ENCODE measurements around the gene NAGPA.
"Not testable (repeated sequence)": the region's sequence is repeated elsewhere in the genome, so short reads cannot be mapped to it uniquely, and the experiment has no call there.

NAGPA gene, protein sequence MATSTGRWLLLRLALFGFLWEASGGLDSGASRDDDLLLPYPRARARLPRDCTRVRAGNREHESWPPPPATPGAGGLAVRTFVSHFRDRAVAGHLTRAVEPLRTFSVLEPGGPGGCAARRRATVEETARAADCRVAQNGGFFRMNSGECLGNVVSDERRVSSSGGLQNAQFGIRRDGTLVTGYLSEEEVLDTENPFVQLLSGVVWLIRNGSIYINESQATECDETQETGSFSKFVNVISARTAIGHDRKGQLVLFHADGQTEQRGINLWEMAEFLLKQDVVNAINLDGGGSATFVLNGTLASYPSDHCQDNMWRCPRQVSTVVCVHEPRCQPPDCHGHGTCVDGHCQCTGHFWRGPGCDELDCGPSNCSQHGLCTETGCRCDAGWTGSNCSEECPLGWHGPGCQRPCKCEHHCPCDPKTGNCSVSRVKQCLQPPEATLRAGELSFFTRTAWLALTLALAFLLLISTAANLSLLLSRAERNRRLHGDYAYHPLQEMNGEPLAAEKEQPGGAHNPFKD

GRCh38 chr16:5033256-5034166 is at the start of gene NAGPA:
NAGPA (minus strand) TSS chr16:5033935; CDS start chr16:5033914, 21 bp downstream.
- peak; percentile 88 for DNase-seq

GRCh38 chr16:5080996-5081395 is 47.3 kb upstream of the NAGPA start:
- DNase-seq: not testable (repeated sequence)

DNA sequence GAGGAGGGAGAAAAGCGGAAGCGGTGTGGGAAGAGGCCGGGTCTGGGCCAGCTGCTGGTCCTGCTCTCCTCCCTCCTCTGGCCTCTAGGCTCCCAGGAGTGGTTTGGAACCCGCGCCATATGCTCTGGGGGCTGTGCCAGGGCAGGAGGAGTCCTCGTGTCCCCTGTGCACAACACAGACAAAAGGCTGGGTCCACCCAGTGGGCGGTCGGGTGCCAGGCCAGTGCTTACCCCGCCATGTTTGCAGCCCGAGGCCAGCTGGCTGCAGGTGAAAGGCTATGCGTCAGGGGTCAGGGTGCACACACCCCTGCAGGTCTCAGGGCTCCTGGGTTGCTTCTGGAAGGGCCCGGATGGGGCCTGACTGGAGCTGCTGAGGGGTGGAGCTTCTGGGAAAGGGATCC is 46.7 kb upstream of the NAGPA start:
- DNase-seq: not testable (repeated sequence)

DNA sequence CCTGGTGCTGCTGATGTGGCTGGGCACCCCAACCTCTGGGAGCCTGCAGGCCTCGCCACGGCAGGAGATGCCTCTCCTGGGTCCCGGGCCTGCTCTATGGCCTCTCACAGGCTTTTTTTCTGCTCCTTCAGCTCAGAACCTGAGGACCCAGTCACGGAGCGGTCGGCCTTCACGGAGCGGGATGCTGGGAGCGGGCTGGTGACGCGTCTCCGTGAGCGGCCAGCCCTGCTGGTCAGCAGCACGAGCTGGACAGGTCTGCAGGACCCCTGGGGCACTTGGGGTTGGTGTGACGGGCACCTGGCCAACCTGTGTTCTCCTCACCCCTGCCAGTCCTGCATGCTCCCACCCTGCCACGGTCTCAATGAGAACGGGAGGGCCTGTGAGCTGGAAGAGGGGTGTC is 44.9 kb upstream of the NAGPA start:
- DNase-seq: no peak

DNA sequence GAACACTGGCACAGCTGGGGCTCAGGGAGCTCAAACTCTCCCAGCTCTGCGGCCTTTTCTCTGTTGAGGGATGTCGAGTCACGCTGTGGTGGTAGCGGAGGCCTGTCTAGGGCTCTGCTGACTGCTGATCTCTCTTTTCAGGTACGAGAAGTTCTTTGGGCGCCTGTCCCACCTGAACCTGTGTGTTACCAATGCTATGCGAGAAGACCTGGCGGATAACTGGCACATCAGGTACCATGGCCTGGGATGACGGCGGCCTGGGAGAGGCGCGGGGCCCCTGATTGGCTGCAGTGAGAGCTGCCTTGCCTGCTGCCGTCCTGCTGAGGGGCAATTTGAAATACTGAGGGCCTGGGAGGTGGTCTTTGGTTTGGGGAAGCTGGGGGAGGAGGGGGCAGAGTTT is 43.6 kb upstream of the NAGPA start:
- DNase-seq: no peak

GRCh38 chr16:5075637-5076036 is 41.9 kb upstream of the NAGPA start:
- no peak for DNase-seq

DNA sequence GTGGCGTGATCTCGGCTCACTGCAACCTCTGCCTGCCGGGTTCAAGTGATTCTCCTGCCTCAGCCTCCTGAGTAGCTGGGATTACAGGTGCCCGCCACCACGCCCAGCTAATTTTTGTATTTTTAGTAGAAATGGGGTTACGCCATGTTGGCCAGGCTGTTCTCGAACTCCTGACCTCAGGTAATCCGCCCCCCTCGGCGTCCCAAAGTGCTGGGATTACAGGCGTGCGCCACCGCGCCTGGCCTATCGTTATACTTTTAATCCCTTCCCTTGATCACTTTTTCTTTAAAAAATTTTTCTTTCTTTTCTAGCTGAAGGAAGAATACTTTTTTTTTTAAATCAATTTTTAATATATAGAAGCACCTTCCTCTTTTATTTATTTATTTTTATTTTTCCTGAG is 40.0 kb upstream of the NAGPA start:
- DNase-seq: not testable (repeated sequence)

GRCh38 chr16:5073279-5073629 is 39.5 kb upstream of the NAGPA start:
- DNase-seq: no peak

- no peak for DNase-seq
Observed at GRCh38 chr16:5072334-5073278, 38.9 kb upstream of the NAGPA start.

DNA sequence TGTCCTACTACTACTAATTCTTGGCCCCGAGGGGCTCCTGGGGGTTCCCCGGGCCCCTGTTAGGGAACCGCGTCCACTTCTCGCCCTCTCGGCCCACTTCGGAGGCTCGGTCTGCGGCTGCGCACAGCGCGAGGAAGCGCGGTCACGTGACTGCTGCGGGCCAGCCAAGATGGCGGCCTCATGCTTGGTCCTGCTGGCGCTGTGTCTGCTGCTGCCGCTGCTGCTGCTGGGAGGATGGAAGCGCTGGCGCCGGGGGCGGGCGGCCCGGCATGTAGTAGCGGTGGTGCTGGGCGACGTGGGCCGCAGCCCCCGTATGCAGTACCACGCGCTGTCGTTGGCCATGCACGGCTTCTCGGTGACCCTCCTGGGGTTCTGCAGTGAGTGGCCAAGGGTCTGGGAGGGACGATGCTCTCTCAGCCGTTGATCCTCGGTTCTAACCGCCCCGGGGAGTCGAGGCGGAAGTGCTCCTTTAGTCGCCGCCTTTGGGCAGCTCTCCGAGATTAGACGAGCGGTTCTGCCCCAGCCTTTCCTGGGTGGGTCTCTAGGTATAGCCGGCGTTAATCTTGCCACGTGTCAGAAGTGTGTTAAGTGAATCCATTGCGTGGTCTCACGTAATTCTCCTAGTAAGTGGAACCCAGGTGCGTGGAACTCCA is 38.1 kb upstream of the NAGPA start, which contains the start of gene ALG1:
ALG1 (plus strand) TSS at position 163 of the 653 bp plus-strand sequence; CDS start at position 170, 7 bp downstream.
- peak; percentile 91 for DNase-seq

- no peak for DNase-seq
Observed at GRCh38 chr16:5071341-5071680, 37.6 kb upstream of the NAGPA start.

GRCh38 chr16:5070431-5071186 is 36.9 kb upstream of the NAGPA start:
- no peak for DNase-seq

GRCh38 chr16:5069854-5070253 is 36.1 kb upstream of the NAGPA start:
- DNase-seq: no peak

DNA sequence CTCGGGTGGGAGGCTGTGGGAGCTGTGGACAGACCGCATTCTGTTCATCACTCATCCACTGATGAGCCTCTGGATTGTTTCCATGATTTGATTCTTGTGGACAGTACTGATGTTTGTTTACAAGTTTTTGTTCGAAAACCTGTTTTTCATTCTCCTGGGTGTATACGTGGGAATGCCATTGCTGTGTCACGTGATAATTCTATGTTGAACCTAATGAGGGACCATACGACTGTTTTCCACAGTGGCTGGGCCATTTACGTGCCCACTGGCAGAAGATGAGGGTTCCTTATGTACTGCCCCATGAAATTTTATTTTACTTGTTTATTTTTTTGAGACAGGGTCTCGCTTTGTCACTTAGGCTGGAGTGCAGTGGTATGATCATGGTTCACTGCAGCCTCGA is 35.3 kb upstream of the NAGPA start:
- DNase-seq: no peak

- no peak for DNase-seq
Observed at GRCh38 chr16:5066511-5066910, 32.8 kb upstream of the NAGPA start.

DNA sequence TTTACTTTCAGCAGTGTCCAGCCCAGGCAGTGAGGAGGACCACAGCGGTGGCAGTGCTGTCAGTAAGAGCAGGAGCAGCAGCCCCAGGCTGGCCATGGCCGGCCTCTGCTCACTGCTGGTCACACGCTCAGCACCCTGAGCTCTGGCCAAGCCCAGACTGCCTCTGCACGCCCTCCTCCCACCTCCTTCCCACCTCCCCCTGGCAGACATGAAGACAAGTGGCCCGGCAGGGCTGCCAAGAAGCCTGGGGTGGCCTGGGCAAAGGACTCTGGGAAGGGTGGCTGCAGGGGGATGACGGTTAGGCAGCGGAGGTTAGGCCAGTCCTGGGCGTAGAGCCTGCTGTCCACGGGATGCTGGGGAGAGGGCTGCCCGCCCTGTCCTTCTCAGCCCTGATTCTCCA is 32.1 kb upstream of the NAGPA start, which contains the start of gene C16orf89:
C16orf89 (minus strand) TSS at position 144 of the 400 bp plus-strand sequence; CDS start at position 96, 48 bp downstream.
- no peak for DNase-seq

DNA sequence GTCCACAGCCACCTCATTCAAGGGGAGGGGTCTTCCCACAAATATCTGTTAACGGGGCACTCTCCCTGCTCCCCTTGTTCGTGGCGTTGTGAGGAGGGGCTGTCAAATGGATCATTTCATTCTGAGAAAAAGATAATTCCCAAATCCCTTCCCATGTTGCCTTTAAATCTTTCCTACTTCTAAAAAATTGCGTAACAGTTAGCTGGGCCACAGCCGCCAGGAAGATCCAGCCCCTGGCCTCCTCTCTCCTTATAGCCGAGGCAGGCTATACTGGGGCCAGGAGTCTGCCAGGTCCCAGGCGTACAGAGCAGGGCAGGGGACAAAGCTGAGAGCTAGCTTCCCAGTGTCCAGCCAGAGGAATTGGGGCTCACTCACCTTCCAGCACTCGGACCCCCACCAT is 31.6 kb upstream of the NAGPA start:
- DNase-seq: no peak

DNA sequence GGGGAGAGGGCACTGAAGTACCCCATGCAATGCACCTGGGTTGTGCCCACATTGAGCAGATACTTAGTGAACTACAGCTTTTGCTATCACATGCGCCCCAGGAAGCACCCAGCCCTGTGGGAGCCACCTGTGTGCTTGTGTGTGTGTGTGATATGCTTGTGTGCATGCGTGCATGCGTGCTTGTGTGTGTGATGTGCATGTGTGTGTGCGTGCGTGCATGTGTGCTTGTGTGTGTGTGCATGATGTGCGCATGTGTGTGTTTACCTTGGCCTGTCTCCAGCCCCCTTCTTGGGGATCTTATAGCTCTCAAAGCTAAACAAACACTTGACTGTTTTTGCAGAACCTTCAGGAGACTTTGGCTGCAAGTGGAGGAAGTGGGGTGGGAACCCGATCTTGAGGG is 31.2 kb upstream of the NAGPA start:
- DNase-seq: no peak

- peak; percentile 28 for DNase-seq
Observed at GRCh38 chr16:5062790-5063765, 29.3 kb upstream of the NAGPA start.

GRCh38 chr16:5062051-5062450 is 28.3 kb upstream of the NAGPA start:
- DNase-seq: no peak

Measured in NCI-H82 (cell line).